ENCODE results near the gene PIM2.

DNA sequence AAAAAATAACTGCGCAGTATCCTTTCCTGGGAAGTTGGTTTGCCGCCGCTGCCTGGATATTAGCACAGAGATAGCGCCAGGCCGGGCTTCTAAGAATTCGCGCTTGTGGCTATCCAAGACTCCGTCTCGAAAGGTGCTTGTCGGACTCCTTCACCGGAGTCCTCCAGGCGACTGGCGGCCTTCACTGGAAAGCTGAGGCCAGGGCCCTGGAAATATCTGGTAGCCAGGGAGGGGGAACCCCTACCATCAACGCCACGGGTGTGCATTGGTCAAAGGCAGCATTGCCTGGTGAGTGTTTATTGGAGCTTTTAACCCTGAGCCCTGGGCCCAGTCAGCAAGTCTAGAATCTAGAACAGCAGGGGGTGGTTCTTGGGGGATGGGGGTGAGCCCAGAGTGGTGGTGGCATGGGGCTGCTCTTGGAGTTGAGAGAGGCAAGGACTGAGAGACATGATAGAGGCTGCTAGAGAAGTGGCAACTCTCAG lies 577 bp upstream of the PIM2 start:
- TF ChIP-seq, protein P1, sequence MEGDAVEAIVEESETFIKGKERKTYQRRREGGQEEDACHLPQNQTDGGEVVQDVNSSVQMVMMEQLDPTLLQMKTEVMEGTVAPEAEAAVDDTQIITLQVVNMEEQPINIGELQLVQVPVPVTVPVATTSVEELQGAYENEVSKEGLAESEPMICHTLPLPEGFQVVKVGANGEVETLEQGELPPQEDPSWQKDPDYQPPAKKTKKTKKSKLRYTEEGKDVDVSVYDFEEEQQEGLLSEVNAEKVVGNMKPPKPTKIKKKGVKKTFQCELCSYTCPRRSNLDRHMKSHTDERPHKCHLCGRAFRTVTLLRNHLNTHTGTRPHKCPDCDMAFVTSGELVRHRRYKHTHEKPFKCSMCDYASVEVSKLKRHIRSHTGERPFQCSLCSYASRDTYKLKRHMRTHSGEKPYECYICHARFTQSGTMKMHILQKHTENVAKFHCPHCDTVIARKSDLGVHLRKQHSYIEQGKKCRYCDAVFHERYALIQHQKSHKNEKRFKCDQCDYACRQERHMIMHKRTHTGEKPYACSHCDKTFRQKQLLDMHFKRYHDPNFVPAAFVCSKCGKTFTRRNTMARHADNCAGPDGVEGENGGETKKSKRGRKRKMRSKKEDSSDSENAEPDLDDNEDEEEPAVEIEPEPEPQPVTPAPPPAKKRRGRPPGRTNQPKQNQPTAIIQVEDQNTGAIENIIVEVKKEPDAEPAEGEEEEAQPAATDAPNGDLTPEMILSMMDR (IDR thresholded peaks at IDR 0.05): no peak
- no peak for TF ChIP-seq TAF1 (IDR thresholded peaks at IDR 0.05; ENCODE audit: borderline replicate concordance, low read depth, low read length)
- TF ChIP-seq GABPA (IDR thresholded peaks at IDR 0.05; ENCODE audit: low read depth): no peak
- no peak for TF ChIP-seq EP300 (IDR thresholded peaks at IDR 0.05; ENCODE audit: borderline replicate concordance in 1 of 2, low read depth in 1 of 2, low read length in 1 of 2)
- TF ChIP-seq POLR2AphosphoS5 (IDR thresholded peaks at IDR 0.05; ENCODE audit: low read depth, low read length): no peak
- no peak for TF ChIP-seq RCOR1 (IDR thresholded peaks at IDR 0.05; ENCODE audit: low read length)
- no peak for TF ChIP-seq MEF2A (IDR thresholded peaks at IDR 0.05; ENCODE audit: borderline replicate concordance, low read depth)
